OCI-LY1 (cell line): ENCODE measurements around the gene AAK1.

Experiments used
- EZH2 ChIP-seq: fragments of 200-600 bp; sonication (generic), shearing (Covaris generic); IDR thresholded peaks from 2 replicates; pipeline ENCODE4 v1.8.0; 2017; ENCODE audit warnings: borderline replicate concordance, mixed run types, mild to moderate bottlenecking, antibody characterized with exemption, low read length, moderate library complexity, mixed read lengths
- TF ChIP-seq, protein P1 (sequence below): fragments of 200-600 bp; sonication (generic), shearing (Covaris generic); IDR thresholded peaks from 2 replicates; pipeline ENCODE4 v1.5.1; 2017; ENCODE audit warnings: mild to moderate bottlenecking, antibody characterized with exemption, low read length, moderate library complexity, mixed read lengths

DNA sequence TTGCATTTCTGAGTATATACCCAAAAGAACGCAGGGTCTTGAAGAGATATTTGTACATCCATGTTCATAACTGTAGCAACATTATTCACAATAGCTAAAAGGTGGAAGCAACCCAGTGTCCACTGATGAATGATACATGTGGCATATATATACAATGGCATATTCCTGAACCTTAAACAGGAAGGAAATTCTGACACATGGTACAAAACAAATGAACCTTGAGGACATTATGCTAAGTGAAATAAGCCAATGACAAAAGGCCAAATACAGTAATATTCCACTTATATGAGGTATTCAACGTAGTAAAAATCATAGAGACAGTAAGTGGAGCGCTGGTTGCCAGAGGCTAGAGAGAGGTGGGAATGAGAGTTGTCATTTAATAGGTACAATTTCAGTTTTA is 8.1 kb downstream of the AAK1 start:
- TF ChIP-seq, protein P1, sequence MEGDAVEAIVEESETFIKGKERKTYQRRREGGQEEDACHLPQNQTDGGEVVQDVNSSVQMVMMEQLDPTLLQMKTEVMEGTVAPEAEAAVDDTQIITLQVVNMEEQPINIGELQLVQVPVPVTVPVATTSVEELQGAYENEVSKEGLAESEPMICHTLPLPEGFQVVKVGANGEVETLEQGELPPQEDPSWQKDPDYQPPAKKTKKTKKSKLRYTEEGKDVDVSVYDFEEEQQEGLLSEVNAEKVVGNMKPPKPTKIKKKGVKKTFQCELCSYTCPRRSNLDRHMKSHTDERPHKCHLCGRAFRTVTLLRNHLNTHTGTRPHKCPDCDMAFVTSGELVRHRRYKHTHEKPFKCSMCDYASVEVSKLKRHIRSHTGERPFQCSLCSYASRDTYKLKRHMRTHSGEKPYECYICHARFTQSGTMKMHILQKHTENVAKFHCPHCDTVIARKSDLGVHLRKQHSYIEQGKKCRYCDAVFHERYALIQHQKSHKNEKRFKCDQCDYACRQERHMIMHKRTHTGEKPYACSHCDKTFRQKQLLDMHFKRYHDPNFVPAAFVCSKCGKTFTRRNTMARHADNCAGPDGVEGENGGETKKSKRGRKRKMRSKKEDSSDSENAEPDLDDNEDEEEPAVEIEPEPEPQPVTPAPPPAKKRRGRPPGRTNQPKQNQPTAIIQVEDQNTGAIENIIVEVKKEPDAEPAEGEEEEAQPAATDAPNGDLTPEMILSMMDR: no peak
- no peak for TF ChIP-seq EZH2
